Measurements from ENCODE around the gene SRGAP2C.
"Not testable (repeated sequence)": the region's sequence is repeated elsewhere in the genome, so short reads cannot be mapped to it uniquely, and the experiment has no call there.

GRCh38 chr1:121321660-121322059, 136.9 kb downstream of the SRGAP2C start:
- not testable (repeated sequence) for TF ChIP-seq EZH2 (optimal IDR thresholded peaks at IDR 0.05; ENCODE audit: low read depth, low read length); CTCF (IDR thresholded peaks at IDR 0.05; ENCODE audit: low read length); EZH2phosphoT487 (IDR thresholded peaks at IDR 0.05; ENCODE audit: low read length)
